Measurements from ENCODE around the gene ASCC2.
"Not testable (repeated sequence)": the region's sequence is repeated elsewhere in the genome, so short reads cannot be mapped to it uniquely, and the experiment has no call there.

Gene ASCC2

GRCh38 chr22:29757096-29757495 is 81.0 kb downstream of the ASCC2 start:
- Mint-ChIP-seq H3K9me3 (no peaks in the 10 kb centered on the region), H3K36me3 (no peaks in the 10 kb centered on the region), H3K27ac (no peak overlapping the region), H3K27me3 (no peaks in the 10 kb centered on the region), H3K4me3 (no peak overlapping the region), H3K4me1 (peaks cover 9% of the 10 kb centered on the region)
- no peak for ATAC-seq (ENCODE audit: low read depth)
- DNase-seq (ENCODE audit: low spot score in 2 of 2): no peak

GRCh38 chr22:29756341-29756740 is 81.7 kb downstream of the ASCC2 start:
- H3K27me3 Mint-ChIP-seq: no peaks in the 10 kb centered on the region
- H3K4me1 Mint-ChIP-seq: peaks cover 9% of the 10 kb centered on the region
- H3K9me3 Mint-ChIP-seq: no peaks in the 10 kb centered on the region
- no peak overlapping the region for H3K4me3 Mint-ChIP-seq
- no peak for ATAC-seq (ENCODE audit: low read depth)
- no peak overlapping the region for H3K27ac Mint-ChIP-seq
- H3K36me3 Mint-ChIP-seq: no peaks in the 10 kb centered on the region
- DNase-seq (ENCODE audit: low spot score in 2 of 2): no peak

GRCh38 chr22:29755889-29756288 is 82.2 kb downstream of the ASCC2 start:
- Mint-ChIP-seq H3K9me3 (no peaks in the 10 kb centered on the region), H3K4me3 (no peak overlapping the region), H3K27me3 (no peaks in the 10 kb centered on the region), H3K4me1 (peaks cover 9% of the 10 kb centered on the region), H3K27ac (no peak overlapping the region), H3K36me3 (no peaks in the 10 kb centered on the region)
- DNase-seq (ENCODE audit: low spot score in 2 of 2): no peak
- no peak for ATAC-seq (ENCODE audit: low read depth)

- H3K27me3 Mint-ChIP-seq; ATAC-seq (ENCODE audit: low read depth); H3K36me3 Mint-ChIP-seq: not testable (repeated sequence)
These were observed 83.2 kb downstream of the ASCC2 start for GRCh38 chr22:29754658-29755395.

GRCh38 chr22:29753808-29754657 is 84.0 kb downstream of the ASCC2 start:
- DNase-seq (ENCODE audit: low spot score in 2 of 2): no peak
- Mint-ChIP-seq H3K9me3 (no peaks in the 10 kb centered on the region), H3K27me3 (no peaks in the 10 kb centered on the region), H3K4me1 (peaks cover 15% of the 10 kb centered on the region), H3K27ac (no peak overlapping the region), H3K36me3 (peaks cover 8% of the 10 kb centered on the region), H3K4me3 (no peak overlapping the region)
- ATAC-seq (ENCODE audit: low read depth): no peak

More at GRCh38 chr22:29754658-29755395, 83.2 kb downstream of the ASCC2 start:
- H3K27ac Mint-ChIP-seq; H3K9me3 Mint-ChIP-seq; H3K4me3 Mint-ChIP-seq; DNase-seq (ENCODE audit: low spot score in 2 of 2); H3K4me1 Mint-ChIP-seq: not testable (repeated sequence)

GRCh38 chr22:29751669-29752068 is 86.4 kb downstream of the ASCC2 start:
- ATAC-seq (ENCODE audit: low read depth) (no peak), DNase-seq (ENCODE audit: low spot score in 2 of 2) (no peak)
- peaks cover 19% of the 10 kb centered on the region for H3K36me3 Mint-ChIP-seq
- no peaks in the 10 kb centered on the region for H3K9me3 Mint-ChIP-seq
- no peak overlapping the region for H3K4me3 Mint-ChIP-seq
- no peak overlapping the region for H3K27ac Mint-ChIP-seq
- peaks cover 15% of the 10 kb centered on the region for H3K4me1 Mint-ChIP-seq
- H3K27me3 Mint-ChIP-seq: no peaks in the 10 kb centered on the region

GRCh38 chr22:29750559-29751538 is 87.2 kb downstream of the ASCC2 start:
- ATAC-seq (ENCODE audit: low read depth) (no peak), DNase-seq (ENCODE audit: low spot score in 2 of 2) (no peak)
- Mint-ChIP-seq H3K36me3 (peaks cover 21% of the 10 kb centered on the region), H3K9me3 (no peaks in the 10 kb centered on the region), H3K4me1 (peaks cover 15% of the 10 kb centered on the region), H3K27ac (no peak overlapping the region), H3K4me3 (no peak overlapping the region), H3K27me3 (no peaks in the 10 kb centered on the region)

GRCh38 chr22:29750029-29750428 is 88.0 kb downstream of the ASCC2 start:
- Mint-ChIP-seq H3K4me3 (no peak overlapping the region), H3K27ac (no peak overlapping the region), H3K36me3 (peaks cover 26% of the 10 kb centered on the region), H3K9me3 (no peaks in the 10 kb centered on the region), H3K27me3 (no peaks in the 10 kb centered on the region), H3K4me1 (peaks cover 9% of the 10 kb centered on the region)
- no peak for ATAC-seq (ENCODE audit: low read depth)
- DNase-seq (ENCODE audit: low spot score in 2 of 2): no peak

GRCh38 chr22:29748248-29748893 is 89.7 kb downstream of the ASCC2 start:
- DNase-seq (ENCODE audit: low spot score in 2 of 2) (no peak), ATAC-seq (ENCODE audit: low read depth) (no peak)
- no peaks in the 10 kb centered on the region for H3K9me3 Mint-ChIP-seq
- no peak overlapping the region for H3K4me3 Mint-ChIP-seq
- H3K27me3 Mint-ChIP-seq: no peaks in the 10 kb centered on the region
- peaks cover 31% of the 10 kb centered on the region for H3K36me3 Mint-ChIP-seq
- H3K4me1 Mint-ChIP-seq: peaks cover 8% of the 10 kb centered on the region
- no peak overlapping the region for H3K27ac Mint-ChIP-seq

- DNase-seq (ENCODE audit: low spot score in 2 of 2): no peak
- no peak for ATAC-seq (ENCODE audit: low read depth)
- peaks cover 8% of the 10 kb centered on the region for H3K4me1 Mint-ChIP-seq
- no peak overlapping the region for H3K27ac Mint-ChIP-seq
- H3K36me3 Mint-ChIP-seq: peaks cover 34% of the 10 kb centered on the region
- no peaks in the 10 kb centered on the region for H3K9me3 Mint-ChIP-seq
- H3K27me3 Mint-ChIP-seq: no peaks in the 10 kb centered on the region
- no peak overlapping the region for H3K4me3 Mint-ChIP-seq
These were observed 90.2 kb downstream of the ASCC2 start for GRCh38 chr22:29747832-29748231.

GRCh38 chr22:29744902-29745301 is 93.2 kb downstream of the ASCC2 start:
- Mint-ChIP-seq H3K9me3 (no peaks in the 10 kb centered on the region), H3K4me1 (peaks cover 8% of the 10 kb centered on the region), H3K36me3 (peaks cover 40% of the 10 kb centered on the region), H3K27ac (no peak overlapping the region), H3K4me3 (no peak overlapping the region), H3K27me3 (no peaks in the 10 kb centered on the region)
- ATAC-seq (ENCODE audit: low read depth) (no peak), DNase-seq (ENCODE audit: low spot score in 2 of 2) (no peak)

GRCh38 chr22:29742326-29742725 is 95.7 kb downstream of the ASCC2 start:
- H3K4me1 Mint-ChIP-seq: peaks cover 2% of the 10 kb centered on the region
- no peak for ATAC-seq (ENCODE audit: low read depth)
- no peak overlapping the region for H3K4me3 Mint-ChIP-seq
- no peak for DNase-seq (ENCODE audit: low spot score in 2 of 2)
- H3K27ac Mint-ChIP-seq: no peak overlapping the region
- H3K27me3 Mint-ChIP-seq: no peaks in the 10 kb centered on the region
- H3K36me3 Mint-ChIP-seq: peaks cover 34% of the 10 kb centered on the region
- H3K9me3 Mint-ChIP-seq: no peaks in the 10 kb centered on the region

- ATAC-seq (ENCODE audit: low read depth) (no peak), DNase-seq (ENCODE audit: low spot score in 2 of 2) (no peak)
- Mint-ChIP-seq H3K4me1 (peaks cover 2% of the 10 kb centered on the region), H3K27ac (no peak overlapping the region), H3K27me3 (no peaks in the 10 kb centered on the region), H3K4me3 (no peak overlapping the region), H3K36me3 (peaks cover 37% of the 10 kb centered on the region), H3K9me3 (no peaks in the 10 kb centered on the region)
These were observed 96.1 kb downstream of the ASCC2 start for GRCh38 chr22:29741926-29742325.

Data from memory B cell (primary cell).